B cell (primary cell): ENCODE results near the gene TTLL10. TPM values are rescaled to one million over a fixed set of nuclear protein-coding genes. Genes with fewer than 3 reads are reported as not detected.
A peak's percentile ranks its signal among the peaks of the same experiment; 100 is the strongest.

Experiments
- ATAC-seq: fragments of 200-7000 bp; cut with Tn5 transposase; one replicate; pipeline ENCODE4 v1.10.0; 2021; ENCODE audit warnings: low read depth, mild to moderate bottlenecking, moderate number of reproducible peaks, moderate library complexity
- CTCF ChIA-PET: fragments of 350-600 bp; sonication (Branson Sonifier 250); formaldehyde crosslinking; loops from one replicate; lab custom pipeline; 2021; ENCODE audit warnings: antibody characterized with exemption, inconsistent platforms; lab: Charles Lee
- POLR2A ChIA-PET: fragments of 350-600 bp; sonication (Branson Sonifier 250); formaldehyde crosslinking; loops from one replicate; lab custom pipeline; 2021; ENCODE audit warnings: antibody characterized with exemption; lab: Charles Lee
- DNase-seq: peaks from one replicate; pipeline ENCODE4 v3.0.0; 2013
- H2AFZ ChIP-seq: 2 replicates; pipeline ENCODE4 v1.6.1; 2012; ENCODE audit warnings: mild to moderate bottlenecking, low read depth, low read length; ENCODE audit not compliant: insufficient read depth, poor library complexity, severe bottlenecking
- H3K27ac ChIP-seq, 2 donors: 1 replicate in 1 of 2; 2 replicates in 1 of 2; pipeline ENCODE4 v1.5.1; 2012 to 2013; ENCODE audit warnings: low read length in 2 of 2, mild to moderate bottlenecking in 2 of 2, moderate library complexity in 1 of 2
- H3K27me3 ChIP-seq, 4 experiments: fragments of 200-600 bp in 1 of 4; sonication (generic) in 1 of 4; replicated peaks in 1 of 4; 1 replicate in 2 of 4; 2 replicates in 2 of 4; pipeline versions ENCODE4 v1.6.1 to v1.7.0; 2013 to 2016; ENCODE audit warnings: low read length in 3 of 4, mild to moderate bottlenecking in 2 of 4, mixed read lengths in 1 of 4, moderate library complexity in 1 of 4; ENCODE audit not compliant: insufficient read depth in 4 of 4, control insufficient read depth in 3 of 4; ENCODE audit errors: control extremely low read depth in 1 of 4
- H3K36me3 ChIP-seq, 2 experiments: replicated peaks in 1 of 2; 1 replicate in 1 of 2; 2 replicates in 1 of 2; pipeline versions ENCODE4 v1.6.1 to v1.7.1; 2013; ENCODE audit warnings: low read length in 1 of 2; ENCODE audit not compliant: insufficient read depth in 2 of 2, control insufficient read depth in 1 of 2; ENCODE audit errors: control extremely low read depth in 1 of 2, extremely low read depth in 1 of 2
- H3K4me1 ChIP-seq, 2 donors: fragments of 200-600 bp in 1 of 2; sonication (generic) in 1 of 2; 1 replicate in 1 of 2; 2 replicates in 1 of 2; pipeline versions ENCODE4 v1.5.1 to v1.6.1; 2013 to 2017; ENCODE audit warnings: low read length in 2 of 2; ENCODE audit not compliant: control insufficient read depth in 2 of 2, insufficient read depth in 2 of 2
- H3K4me2 ChIP-seq: replicated peaks from 2 replicates; pipeline ENCODE3; 2012; ENCODE audit warnings: mild to moderate bottlenecking, low read depth, low read length; ENCODE audit not compliant: poor library complexity, severe bottlenecking
- H3K4me3 ChIP-seq, 5 experiments: fragments of 200-600 bp in 1 of 5; sonication (generic) in 1 of 5; 1 replicate in 3 of 5; 2 replicates in 2 of 5; pipeline versions ENCODE4 v1.5.1 to v1.7.0; 2011 to 2016; ENCODE audit warnings: low read length in 4 of 5, mild to moderate bottlenecking in 4 of 5, low read depth in 2 of 5, control low read depth in 1 of 5, moderate library complexity in 1 of 5; ENCODE audit not compliant: insufficient read depth in 1 of 5; ENCODE audit errors: control extremely low read depth in 1 of 5, extremely low read depth in 1 of 5
- H3K79me2 ChIP-seq: fragments of 200-600 bp; sonication (generic); one replicate; pipeline ENCODE4 v1.6.0; 2016; ENCODE audit warnings: low read length; ENCODE audit not compliant: control insufficient read depth, insufficient read depth
- H3K9ac ChIP-seq: fragments of 200-600 bp; sonication (generic); 2 replicates; pipeline ENCODE4 v1.6.1; 2017; ENCODE audit warnings: mild to moderate bottlenecking, low read length, moderate library complexity
- H3K9me3 ChIP-seq, 3 donors: one replicate each; pipeline versions ENCODE4 v1.6.1 to v1.7.1; 2013; ENCODE audit warnings: low read length in 2 of 3; ENCODE audit not compliant: control insufficient read depth in 2 of 3, insufficient read depth in 1 of 3; ENCODE audit errors: control extremely low read depth in 1 of 3
- H4K20me1 ChIP-seq: 2 replicates; pipeline ENCODE4 v1.6.0; 2012; ENCODE audit warnings: mild to moderate bottlenecking, low read length; ENCODE audit not compliant: insufficient read depth, control insufficient read depth, poor library complexity, severe bottlenecking
- H3K27ac Mint-ChIP-seq: one replicate; pipeline ENCODE4 v1.8.0; 2021; ENCODE audit warnings: mixed read lengths
- H3K27me3 Mint-ChIP-seq: one replicate; pipeline ENCODE4 v1.8.0; 2021; ENCODE audit warnings: mixed read lengths
- H3K4me1 Mint-ChIP-seq: one replicate; pipeline ENCODE4 v1.8.0; 2021; ENCODE audit warnings: mixed read lengths
- H3K4me3 Mint-ChIP-seq: one replicate; pipeline ENCODE4 v1.8.0; 2021; ENCODE audit warnings: mixed read lengths
- H3K9me3 Mint-ChIP-seq: one replicate; pipeline ENCODE4 v1.8.0; 2022; ENCODE audit warnings: mixed read lengths; ENCODE audit not compliant: insufficient read depth
- CTCF ChIP-seq: fragments of 200-600 bp; IDR thresholded peaks from one replicate; pipeline ENCODE4 v1.8.0; 2022; ENCODE audit warnings: antibody characterized with exemption, mild to moderate bottlenecking
- EZH2 ChIP-seq: IDR thresholded peaks from 2 replicates; pipeline ENCODE4 v1.6.1; 2012; ENCODE audit warnings: borderline replicate concordance, low read depth, mild to moderate bottlenecking, moderate library complexity, low read length; ENCODE audit not compliant: insufficient read depth, poor library complexity, severe bottlenecking
- WGBS: methylation state at CpG from one replicate; pipeline ENCODE4 v1.1.5; 2013; ENCODE audit warnings: missing lambda C conversion rate; ENCODE audit not compliant: insufficient coverage; 5-methylcytosine and 5-hydroxymethylcytosine counted together
- intact Hi-C: fragments of 100-400 bp; cut with micrococcal nuclease; formaldehyde crosslinking; loops from one replicate; pipeline ENCODE4 v1.10.0; 2022
- polyA plus RNA-seq: library from polyadenylated mRNA; depleted of rRNA; stranded (reverse); fragments of >200 nt; gene quantifications from 2 replicates; pipeline ENCODE4 v1.2.3, GENCODE V29; 2012
- total RNA-seq, 2 donors: library from RNA; stranded (reverse); fragments of 120-200 nt in 1 of 2; gene quantifications; 1 replicate in 1 of 2; 2 replicates in 1 of 2; pipeline versions ENCODE4 v1.2.3 to v1.2.4, GENCODE V29; 2013 to 2022

TTLL10 gene
- total and polyA plus RNA-seq, 2 donors (not counting 1 experiment from before 2014, with no cell fraction given) = 0.37 to 0.45 TPM

DNA sequence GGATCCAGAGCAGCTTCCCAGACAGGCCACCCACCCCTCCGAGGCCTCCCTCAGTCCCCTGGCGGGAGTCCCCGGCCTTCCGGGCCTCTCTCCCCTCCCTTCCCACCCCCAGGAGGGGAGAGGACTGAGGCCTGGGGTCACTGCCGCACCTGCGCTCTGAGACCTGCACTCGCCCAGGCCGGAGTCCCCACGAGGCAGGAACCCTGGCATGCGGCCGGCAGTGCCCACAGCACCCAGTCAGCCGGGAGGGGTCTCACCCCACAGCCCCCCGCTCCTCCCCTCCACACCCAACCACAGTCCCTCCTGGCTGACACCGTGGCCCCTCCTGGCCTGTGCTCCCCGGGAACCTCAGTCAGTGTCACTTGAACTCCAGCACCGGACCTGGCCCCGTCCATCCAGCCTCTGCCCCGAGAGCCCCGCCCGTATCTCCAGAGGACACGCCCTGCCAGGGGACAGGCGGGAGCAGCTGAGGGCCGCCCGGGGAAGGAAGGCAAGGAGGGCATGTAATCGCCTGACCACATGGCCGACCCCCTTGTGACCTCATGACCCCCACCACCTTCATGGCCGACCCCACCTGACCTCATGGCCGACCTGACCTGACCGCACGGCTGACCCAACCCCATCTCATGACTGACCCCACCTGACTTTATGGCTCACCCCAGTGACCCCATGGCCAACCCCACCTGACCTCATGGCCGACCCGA is 28.7 kb upstream of the TTLL10 start:
- Histone ChIP-seq H4K20me1 (no peaks in the 10 kb centered on the region), H3K27me3 (no peaks in the 10 kb centered on the region), H3K4me3 (peak overlapping the region in 3 of 5 experiments; percentile 31 to 45 (median 38)), H3K36me3 (no peaks in the 10 kb centered on the region), H3K9ac (peak overlapping the region; percentile 54), H3K4me2 (peak overlapping the region; percentile 83), H3K79me2 (no peaks in the 10 kb centered on the region), H2AFZ (peak overlapping the region; percentile 49), H3K27ac (peak overlapping the region; percentile 98), H3K4me1 (peaks cover 33 to 47% of the 10 kb centered on the region in 2 donors), H3K9me3 (no peaks in the 10 kb centered on the region)
- ChIA-PET POLR2A (interaction anchor here (1.0 to 1.7 kb wide), 2 partner anchors 13 to 27 kb away, joined by 3 to 5 read pairs; no protein-coding TSS in a partner anchor), CTCF (interaction anchor here (2.5 kb wide), 1 partner anchor 23 kb away, joined by 11 read pairs; no protein-coding TSS in a partner anchor)
- no peaks in the 10 kb centered on the region for H3K9me3 Mint-ChIP-seq
- intact Hi-C loops = loop anchor here (1.0 to 2.0 kb wide), 5 partner anchors 9 to 56 kb away; partner anchors contain the start of genes C1orf159 and TTLL10
- DNase-seq = no peak
- H3K4me3 Mint-ChIP-seq = peak overlapping the region; percentile 10
- TF ChIP-seq EZH2 = no peak
- no peak for TF ChIP-seq CTCF
- ATAC-seq = no peak
- WGBS = 85% methylated on average over 29 of the region's 32 CpGs
- peak overlapping the region; percentile 96 for H3K27ac Mint-ChIP-seq
- no peaks in the 10 kb centered on the region for H3K27me3 Mint-ChIP-seq
- peaks cover 29% of the 10 kb centered on the region for H3K4me1 Mint-ChIP-seq

DNA sequence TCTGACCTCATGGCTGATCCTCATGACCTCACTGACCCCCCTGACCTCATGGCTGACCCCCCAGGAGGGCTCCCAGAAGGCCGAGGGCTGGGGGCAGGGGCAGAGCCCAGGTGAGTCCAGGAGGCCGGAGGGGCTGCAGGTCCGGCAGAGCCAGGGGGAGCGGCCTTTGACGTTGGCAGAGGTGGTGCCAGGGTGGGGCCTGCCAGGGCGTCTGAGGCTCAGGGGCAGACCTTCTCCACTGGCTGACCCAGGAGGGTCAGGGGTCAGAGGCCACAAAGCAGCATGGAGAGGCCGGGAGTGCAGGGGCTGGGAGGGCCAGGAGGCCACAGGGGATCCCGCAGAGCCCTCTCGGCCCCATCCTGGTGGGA is 28.1 kb upstream of the TTLL10 start:
- H3K9me3 ChIP-seq = no peaks in the 10 kb centered on the region
- H4K20me1 ChIP-seq = no peaks in the 10 kb centered on the region
- no peak overlapping the region for H2AFZ ChIP-seq
- TF ChIP-seq CTCF = no peak
- TF ChIP-seq EZH2 = no peak
- H3K79me2 ChIP-seq = no peaks in the 10 kb centered on the region
- H3K4me1 ChIP-seq = peaks cover 33 to 45% of the 10 kb centered on the region in 2 donors
- CTCF ChIA-PET = no interaction called here
- ATAC-seq (no peak), DNase-seq (no peak)
- no peak overlapping the region for H3K4me3 ChIP-seq
- peak overlapping the region in 1 of 2 donors; percentile 98 for H3K27ac ChIP-seq
- peaks cover 29% of the 10 kb centered on the region for H3K4me1 Mint-ChIP-seq
- intact Hi-C loops = loop anchor here (2.0 kb wide), 1 partner anchor 27 kb away; the partner anchor contains the start of gene TTLL10
- H3K9ac ChIP-seq = no peak overlapping the region
- peak overlapping the region; percentile 78 for H3K27ac Mint-ChIP-seq
- H3K4me3 Mint-ChIP-seq = peak overlapping the region; percentile 10
- H3K9me3 Mint-ChIP-seq = no peaks in the 10 kb centered on the region
- peak overlapping the region; percentile 83 for H3K4me2 ChIP-seq
- H3K36me3 ChIP-seq = no peaks in the 10 kb centered on the region
- H3K27me3 Mint-ChIP-seq = no peaks in the 10 kb centered on the region
- POLR2A ChIA-PET = interaction anchor here (0.8 kb wide), 1 partner anchor 12 kb away, joined by 3 read pairs; no protein-coding TSS in a partner anchor
- no peaks in the 10 kb centered on the region for H3K27me3 ChIP-seq
- 96% methylated on average over 9 of the region's 9 CpGs for WGBS
